Mammary epithelial cell (primary cell): Measurements from ENCODE around the gene C1QBP.

ENCODE experiments used
- EZH2 ChIP-seq: IDR thresholded peaks from 2 replicates; pipeline ENCODE4 v1.6.1; 2012; ENCODE audit warnings: low read length, inconsistent platforms, borderline replicate concordance
- TF ChIP-seq, protein P1 (sequence below), 2 donors: IDR thresholded peaks in 1 of 2; conservative IDR thresholded peaks in 1 of 2; 2 replicates each; pipeline ENCODE4 v1.5.1; 2011 to 2012; ENCODE audit warnings: inconsistent platforms in 2 of 2, low read length in 2 of 2, mild to moderate bottlenecking in 2 of 2, control low read depth in 1 of 2, low read depth in 1 of 2; ENCODE audit not compliant: insufficient read depth in 1 of 2; ENCODE audit errors: extremely low read depth in 1 of 2

DNA sequence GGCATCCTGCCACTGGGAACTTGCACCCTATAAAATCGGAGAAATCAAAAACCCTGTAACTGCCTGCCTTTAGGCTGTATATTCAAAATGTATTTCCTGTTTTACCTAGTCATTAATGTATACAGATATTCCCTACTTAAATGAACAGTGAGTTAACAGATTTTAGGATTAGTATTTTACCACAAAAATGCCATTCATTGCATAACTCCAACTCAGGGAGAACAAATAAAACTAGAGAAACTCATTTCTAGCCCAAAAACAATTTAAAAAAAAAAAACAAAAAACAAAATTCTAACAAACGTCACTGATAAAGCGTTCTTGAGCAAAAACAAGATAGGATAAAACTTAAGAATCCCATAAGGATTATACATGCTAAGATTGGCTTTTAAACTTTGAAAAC lies 33.6 kb upstream of the C1QBP start:
- TF ChIP-seq, protein P1, sequence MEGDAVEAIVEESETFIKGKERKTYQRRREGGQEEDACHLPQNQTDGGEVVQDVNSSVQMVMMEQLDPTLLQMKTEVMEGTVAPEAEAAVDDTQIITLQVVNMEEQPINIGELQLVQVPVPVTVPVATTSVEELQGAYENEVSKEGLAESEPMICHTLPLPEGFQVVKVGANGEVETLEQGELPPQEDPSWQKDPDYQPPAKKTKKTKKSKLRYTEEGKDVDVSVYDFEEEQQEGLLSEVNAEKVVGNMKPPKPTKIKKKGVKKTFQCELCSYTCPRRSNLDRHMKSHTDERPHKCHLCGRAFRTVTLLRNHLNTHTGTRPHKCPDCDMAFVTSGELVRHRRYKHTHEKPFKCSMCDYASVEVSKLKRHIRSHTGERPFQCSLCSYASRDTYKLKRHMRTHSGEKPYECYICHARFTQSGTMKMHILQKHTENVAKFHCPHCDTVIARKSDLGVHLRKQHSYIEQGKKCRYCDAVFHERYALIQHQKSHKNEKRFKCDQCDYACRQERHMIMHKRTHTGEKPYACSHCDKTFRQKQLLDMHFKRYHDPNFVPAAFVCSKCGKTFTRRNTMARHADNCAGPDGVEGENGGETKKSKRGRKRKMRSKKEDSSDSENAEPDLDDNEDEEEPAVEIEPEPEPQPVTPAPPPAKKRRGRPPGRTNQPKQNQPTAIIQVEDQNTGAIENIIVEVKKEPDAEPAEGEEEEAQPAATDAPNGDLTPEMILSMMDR (conservative IDR thresholded peaks at IDR 0.05 in 1 of 2, IDR thresholded peaks at IDR 0.05 in 1 of 2; ENCODE audit: extremely low read depth in 1 of 2, insufficient read depth in 1 of 2, low read depth in 1 of 2, low read length in 2 of 2), result no peak
- TF ChIP-seq EZH2, result no peak
